Thyroid gland (tissue), 4 donors: Measurements from ENCODE around the gene ARHGEF4. TPM values are rescaled to one million over a fixed set of nuclear protein-coding genes. Genes with fewer than 3 reads are reported as not detected.

Experiments used
- DNase-seq, 2 donors: peaks; one replicate each; pipeline ENCODE4 v3.0.0-alpha.2; 2019
- H3K27ac ChIP-seq, 3 donors: fragments of 200-600 bp; sonication (generic); 1 replicate in 2 of 3; 2 replicates in 1 of 3; pipeline ENCODE4 v1.5.1; 2016 to 2019; ENCODE audit warnings: mild to moderate bottlenecking in 1 of 3, moderate library complexity in 1 of 3
- H3K27me3 ChIP-seq: fragments of 200-600 bp; sonication (generic); one replicate; pipeline ENCODE4 v1.5.1; 2019
- H3K36me3 ChIP-seq, 2 donors: fragments of 200-600 bp; sonication (generic); one replicate each; pipeline ENCODE4 v1.5.1; 2016 to 2019
- H3K4me1 ChIP-seq, 2 donors: fragments of 200-600 bp; sonication (generic); one replicate each; pipeline ENCODE4 v1.5.1; 2017 to 2019
- H3K4me3 ChIP-seq, 3 donors: fragments of 200-600 bp; sonication (generic); replicated peaks in 1 of 3; 1 replicate in 2 of 3; 2 replicates in 1 of 3; pipeline ENCODE4 v1.5.1; 2016; ENCODE audit warnings: mild to moderate bottlenecking in 1 of 3
- H3K9me3 ChIP-seq: fragments of 200-600 bp; sonication (generic); one replicate; pipeline ENCODE4 v1.5.1; 2017
- POLR2A ChIP-seq, 2 donors: fragments of 450-650 bp; IDR thresholded peaks; one replicate each; pipeline ENCODE4 v1.6.1; 2017; ENCODE audit warnings: antibody characterized with exemption in 2 of 2, mild to moderate bottlenecking in 2 of 2, moderate library complexity in 1 of 2
- WGBS, 2 donors: methylation state at CpG; one replicate each; pipeline ENCODE4 v1.1.5; 2017; 5-methylcytosine and 5-hydroxymethylcytosine counted together
- intact Hi-C: fragments of 100-400 bp; cut with DNase I; formaldehyde crosslinking; loops from one replicate; pipeline ENCODE4 v1.15.1; 2023
- total RNA-seq, 4 donors: library from RNA; depleted of rRNA; stranded (reverse); fragments of >200 nt; gene quantifications; one replicate each; pipeline ENCODE4 v1.2.3, GENCODE V29; 2016
- TF ChIP-seq, protein P1 (sequence below), 6 experiments: fragments of 200-600 bp in 3 of 6; fragments of 450-650 bp in 3 of 6; sonication (generic) in 3 of 6; IDR thresholded peaks; one replicate each; pipeline ENCODE4 v1.5.1; 2016 to 2019; ENCODE audit warnings: antibody characterized with exemption in 6 of 6, mild to moderate bottlenecking in 2 of 6, inconsistent platforms in 1 of 6, moderate library complexity in 1 of 6

The ARHGEF4 gene
- total RNA-seq, 4 donors from 2014 or later = 15.6 to 24.3 (median 22.5) TPM

DNA sequence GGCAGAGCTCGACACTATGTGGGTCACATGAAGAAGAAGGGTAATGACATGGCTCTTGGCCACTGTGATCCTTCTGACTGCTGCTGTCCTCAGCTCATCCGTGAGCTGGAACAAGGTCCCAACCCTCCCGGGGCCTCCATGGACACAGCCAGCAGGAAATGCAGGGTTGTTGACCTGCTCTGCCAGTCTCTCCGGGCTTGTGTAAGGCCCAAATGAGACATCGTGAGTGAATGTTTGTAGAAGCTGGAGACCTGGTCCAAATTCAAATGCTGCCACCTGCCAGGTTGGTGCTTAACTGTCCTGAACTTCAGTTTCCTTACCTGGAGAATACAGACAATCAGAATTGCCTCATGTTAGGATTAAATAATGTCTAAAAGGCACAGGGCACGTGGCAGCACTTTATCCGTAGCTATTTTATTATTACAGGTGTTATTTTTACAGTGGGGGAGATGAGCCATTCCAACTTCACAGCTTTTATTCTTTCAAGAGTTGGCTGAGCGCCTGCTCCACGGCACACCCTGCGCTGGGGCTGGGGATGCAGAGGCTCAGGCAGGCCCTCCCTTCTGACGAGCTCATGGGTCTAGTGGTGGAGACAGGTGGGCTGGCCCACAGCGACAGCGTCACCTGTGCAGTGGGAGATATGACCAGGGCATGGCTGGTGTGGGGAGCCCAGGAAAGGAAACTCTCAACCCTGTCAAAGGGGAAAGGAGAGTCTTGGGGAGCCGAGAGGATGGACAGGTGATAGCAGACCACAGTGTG lies 15.1 kb downstream of the ARHGEF4 start:
- Histone ChIP-seq H3K27ac (no peak overlapping the region), H3K4me1 (peaks cover 0 to 7% of the 10 kb centered on the region in 2 donors), H3K36me3 (no peaks in the 10 kb centered on the region), H3K9me3 (no peaks in the 10 kb centered on the region), H3K27me3 (no peaks in the 10 kb centered on the region), H3K4me3 (no peak overlapping the region)
- 66 to 69% methylated on average over 11 to 14 of the region's 14 CpGs for WGBS, 2 donors
- TF ChIP-seq, protein P1, sequence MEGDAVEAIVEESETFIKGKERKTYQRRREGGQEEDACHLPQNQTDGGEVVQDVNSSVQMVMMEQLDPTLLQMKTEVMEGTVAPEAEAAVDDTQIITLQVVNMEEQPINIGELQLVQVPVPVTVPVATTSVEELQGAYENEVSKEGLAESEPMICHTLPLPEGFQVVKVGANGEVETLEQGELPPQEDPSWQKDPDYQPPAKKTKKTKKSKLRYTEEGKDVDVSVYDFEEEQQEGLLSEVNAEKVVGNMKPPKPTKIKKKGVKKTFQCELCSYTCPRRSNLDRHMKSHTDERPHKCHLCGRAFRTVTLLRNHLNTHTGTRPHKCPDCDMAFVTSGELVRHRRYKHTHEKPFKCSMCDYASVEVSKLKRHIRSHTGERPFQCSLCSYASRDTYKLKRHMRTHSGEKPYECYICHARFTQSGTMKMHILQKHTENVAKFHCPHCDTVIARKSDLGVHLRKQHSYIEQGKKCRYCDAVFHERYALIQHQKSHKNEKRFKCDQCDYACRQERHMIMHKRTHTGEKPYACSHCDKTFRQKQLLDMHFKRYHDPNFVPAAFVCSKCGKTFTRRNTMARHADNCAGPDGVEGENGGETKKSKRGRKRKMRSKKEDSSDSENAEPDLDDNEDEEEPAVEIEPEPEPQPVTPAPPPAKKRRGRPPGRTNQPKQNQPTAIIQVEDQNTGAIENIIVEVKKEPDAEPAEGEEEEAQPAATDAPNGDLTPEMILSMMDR (IDR thresholded peaks at IDR 0.05) = no peak
- no peak for TF ChIP-seq POLR2A (IDR thresholded peaks at IDR 0.05)
- intact Hi-C loops = no loop called here
- DNase-seq = peak; percentile 14 to 23

DNA sequence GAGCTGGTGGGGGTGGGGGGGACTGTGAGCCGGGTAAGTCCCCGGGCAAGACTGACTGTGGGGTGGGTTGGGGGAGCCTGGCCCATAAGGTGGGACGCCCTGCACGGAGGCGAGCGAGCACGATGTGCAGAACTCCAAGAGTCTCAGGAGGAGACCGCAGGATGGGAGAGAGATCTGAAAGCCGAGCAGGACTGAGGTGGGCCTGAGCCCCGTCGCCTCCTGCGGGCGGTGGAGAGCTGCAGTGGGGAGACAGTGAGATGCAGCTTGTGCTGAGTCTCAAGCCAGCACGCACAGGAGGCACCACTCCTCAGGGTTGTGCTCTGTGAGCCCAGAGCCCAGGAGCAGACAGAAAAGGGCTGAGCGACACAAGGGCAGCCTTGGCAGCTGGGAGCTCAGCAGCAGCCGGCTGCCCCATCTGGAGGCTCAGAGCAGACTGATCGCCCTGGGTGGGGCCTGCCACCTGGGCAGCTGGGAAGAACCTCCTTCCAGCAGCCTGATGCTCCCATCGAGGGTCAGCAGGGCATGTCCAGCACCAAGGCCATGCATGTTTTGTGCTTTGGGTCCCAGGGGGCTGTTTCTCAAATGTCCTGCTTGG lies 15.9 kb downstream of the ARHGEF4 start:
- Histone ChIP-seq H3K27ac (no peak overlapping the region), H3K4me1 (peaks cover 0 to 7% of the 10 kb centered on the region in 2 donors), H3K9me3 (no peaks in the 10 kb centered on the region), H3K36me3 (no peaks in the 10 kb centered on the region), H3K27me3 (no peaks in the 10 kb centered on the region), H3K4me3 (no peak overlapping the region)
- 94 to 95% methylated on average over 13 to 16 of the region's 18 CpGs for WGBS, 2 donors
- DNase-seq = no peak
- intact Hi-C loops = no loop called here
- TF ChIP-seq, protein P1 (IDR thresholded peaks at IDR 0.05) = no peak
- no peak for TF ChIP-seq POLR2A (IDR thresholded peaks at IDR 0.05)

DNA sequence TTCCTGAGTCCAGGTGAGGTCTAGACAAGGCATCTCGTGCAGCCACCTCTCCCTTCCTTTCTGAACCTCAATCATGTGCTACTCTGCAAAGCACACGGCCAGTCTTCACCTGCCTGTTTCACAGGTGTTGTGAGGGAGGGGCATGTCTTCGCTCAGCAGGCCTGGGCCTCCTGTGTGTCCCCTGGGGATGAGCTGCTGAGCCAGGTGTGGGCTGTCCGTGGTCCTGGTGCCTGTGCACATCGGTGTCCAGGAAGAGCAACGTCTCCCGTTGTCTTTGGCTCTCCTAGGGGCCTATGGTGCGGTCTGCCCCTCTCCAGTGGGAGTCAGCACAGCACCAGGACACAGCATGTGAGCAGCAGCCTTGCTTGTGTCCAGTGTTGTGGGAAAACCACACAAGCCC lies 16.7 kb downstream of the ARHGEF4 start:
- no peak for TF ChIP-seq POLR2A (IDR thresholded peaks at IDR 0.05)
- TF ChIP-seq, protein P1 (IDR thresholded peaks at IDR 0.05) = no peak
- Histone ChIP-seq H3K9me3 (no peaks in the 10 kb centered on the region), H3K27me3 (no peaks in the 10 kb centered on the region), H3K36me3 (no peaks in the 10 kb centered on the region), H3K4me1 (peaks cover 0 to 7% of the 10 kb centered on the region in 2 donors), H3K27ac (no peak overlapping the region), H3K4me3 (no peak overlapping the region)
- 77 to 92% methylated on average over 5 to 8 of the region's 8 CpGs for WGBS, 2 donors
- intact Hi-C loops = no loop called here
- DNase-seq = no peak

DNA sequence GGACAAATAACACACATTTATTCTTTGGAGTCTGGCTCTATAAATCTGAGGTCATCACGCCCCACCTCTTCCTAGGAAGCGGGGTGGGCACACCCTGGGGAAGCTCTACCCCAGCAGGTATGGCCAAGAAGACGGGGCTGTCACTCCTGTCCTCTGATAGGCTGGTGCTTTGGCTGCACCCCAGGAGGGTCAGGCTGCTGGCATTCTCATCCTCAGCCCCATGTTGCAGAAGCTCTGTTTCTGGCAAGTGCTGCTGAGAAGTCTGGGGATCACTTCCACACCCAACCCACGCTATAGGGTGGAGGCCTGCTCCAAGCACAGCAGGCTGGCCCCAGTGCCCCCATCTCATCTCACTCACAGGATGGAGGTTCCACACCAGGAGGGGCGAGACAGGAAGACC lies 17.6 kb downstream of the ARHGEF4 start:
- no peak for DNase-seq
- WGBS, 2 donors = 82 to 84% methylated on average over 5 of the region's 5 CpGs
- intact Hi-C loops = no loop called here
- Histone ChIP-seq H3K4me3 (no peak overlapping the region), H3K27me3 (no peaks in the 10 kb centered on the region), H3K4me1 (peaks cover 0 to 7% of the 10 kb centered on the region in 2 donors), H3K27ac (no peak overlapping the region), H3K36me3 (no peaks in the 10 kb centered on the region), H3K9me3 (no peaks in the 10 kb centered on the region)
- TF ChIP-seq, protein P1 (IDR thresholded peaks at IDR 0.05) = no peak
- TF ChIP-seq POLR2A (IDR thresholded peaks at IDR 0.05) = no peak
